Fibroblast of skin of left biceps (primary cell): ENCODE data around the gene METTL25.

Source experiments
- DNase-seq, 2 experiments: peaks; one replicate each; pipeline ENCODE4 v3.0.0-alpha.2; 2013; ENCODE audit warnings: low read depth in 2 of 2

The METTL25 gene

DNA sequence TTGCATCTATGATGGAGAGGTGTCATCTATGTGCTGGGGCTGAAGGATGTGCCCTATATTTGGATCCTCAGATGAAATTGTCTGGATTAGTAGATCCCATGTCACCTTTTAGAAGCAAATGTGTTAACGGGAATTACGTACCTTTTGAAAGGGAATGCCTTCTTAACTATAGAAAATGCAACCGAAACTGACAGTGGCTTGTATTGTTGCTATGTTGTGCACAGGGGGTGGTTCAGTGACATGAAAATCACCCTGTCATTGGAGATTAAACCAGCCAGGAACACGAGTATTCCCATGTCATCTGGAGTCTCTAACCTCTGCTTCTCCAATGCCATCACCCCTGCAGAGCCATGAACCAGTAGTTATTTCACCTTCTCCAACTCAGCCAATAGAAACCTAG, 110.2 kb downstream of the METTL25 start:
- no peak for DNase-seq

DNA sequence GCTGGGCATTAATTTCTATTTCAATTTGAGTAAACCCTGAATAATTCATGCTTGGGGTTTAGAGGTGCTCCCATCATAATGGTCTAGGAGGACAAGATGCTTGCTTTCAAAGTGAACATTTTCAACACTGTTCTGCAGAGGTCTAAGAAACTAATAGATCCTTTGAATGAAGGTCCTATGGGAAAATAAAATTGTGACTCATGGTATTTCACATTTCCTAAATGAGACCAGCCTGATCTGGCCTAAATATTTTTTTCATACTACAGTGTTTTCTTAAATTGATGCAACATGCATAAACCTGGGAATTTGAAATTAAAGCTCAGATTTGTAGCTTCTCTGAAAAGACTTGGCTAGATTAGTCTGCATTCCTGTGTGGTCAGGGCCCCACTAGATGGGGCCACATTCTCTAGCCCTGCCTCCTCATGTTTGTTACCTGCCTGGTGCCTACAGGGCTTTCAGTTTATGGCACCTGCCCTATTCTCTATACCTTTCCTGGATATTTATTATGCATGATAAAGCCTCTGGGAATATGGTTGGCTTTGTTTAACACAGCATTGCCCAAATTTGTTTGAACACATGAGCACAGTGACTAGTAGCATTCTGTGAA, 112.7 kb downstream of the METTL25 start:
- no peak for DNase-seq

DNA sequence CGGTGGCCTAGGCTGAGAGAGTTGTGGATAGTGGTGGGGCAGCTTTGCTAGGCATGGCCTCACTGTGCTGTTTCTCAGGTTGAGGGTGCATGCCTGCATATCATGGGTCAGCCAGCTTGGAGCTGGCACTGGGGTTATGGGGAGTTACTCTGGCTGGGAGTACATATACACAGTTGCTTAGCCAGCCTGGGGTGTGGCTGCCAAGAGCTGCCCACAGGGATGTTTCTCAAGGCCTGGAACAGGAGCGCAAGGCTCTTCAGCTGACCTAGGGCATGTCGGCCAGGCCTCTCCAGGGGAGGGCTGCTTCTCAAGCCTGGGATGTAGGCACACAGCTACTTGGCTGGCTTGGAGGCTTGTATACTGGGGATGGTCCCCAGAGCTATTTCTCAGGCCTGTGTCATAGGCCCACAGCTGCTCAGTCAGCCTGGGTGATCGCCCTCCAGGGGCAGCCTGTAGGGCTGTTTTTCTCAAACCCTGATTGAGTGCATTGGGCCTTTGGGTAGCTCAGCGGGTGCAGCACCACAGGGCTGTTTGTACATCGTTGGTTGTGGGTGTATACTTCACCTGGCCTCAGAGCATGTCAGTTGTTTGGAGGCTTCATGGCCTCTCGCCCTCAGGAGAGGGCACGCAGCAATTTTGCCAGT, 114.9 kb downstream of the METTL25 start:
- no peak for DNase-seq

DNA sequence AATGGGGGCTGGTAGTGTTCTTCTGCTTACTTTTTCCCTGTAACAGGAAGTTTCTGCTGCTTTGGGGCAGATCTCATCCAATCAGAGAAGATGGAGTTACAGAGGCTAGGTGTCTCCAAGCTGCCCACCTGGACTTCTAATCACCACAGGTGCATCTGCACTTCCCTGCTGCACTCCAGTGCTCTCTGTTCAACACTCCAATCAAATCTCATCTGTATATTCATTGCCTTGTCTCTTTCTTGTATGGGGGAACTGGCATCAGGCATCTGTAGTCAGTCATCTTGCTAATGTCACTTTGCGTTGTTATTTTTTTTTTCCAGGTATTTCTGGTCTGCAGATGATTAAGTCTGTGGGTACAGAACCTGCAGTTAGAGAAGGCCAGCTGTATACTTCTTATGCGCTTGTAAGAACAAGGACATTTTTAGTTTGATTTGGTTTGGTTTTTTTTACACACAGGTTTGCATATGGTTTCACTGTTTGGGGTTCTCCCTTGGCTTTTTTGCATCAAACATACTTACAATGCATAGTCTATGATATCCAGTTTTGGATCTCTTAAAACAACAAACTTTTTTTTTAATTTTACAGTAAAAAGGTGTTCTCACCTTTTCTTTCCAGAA, 116.0 kb downstream of the METTL25 start:
- DNase-seq: no peak

DNA sequence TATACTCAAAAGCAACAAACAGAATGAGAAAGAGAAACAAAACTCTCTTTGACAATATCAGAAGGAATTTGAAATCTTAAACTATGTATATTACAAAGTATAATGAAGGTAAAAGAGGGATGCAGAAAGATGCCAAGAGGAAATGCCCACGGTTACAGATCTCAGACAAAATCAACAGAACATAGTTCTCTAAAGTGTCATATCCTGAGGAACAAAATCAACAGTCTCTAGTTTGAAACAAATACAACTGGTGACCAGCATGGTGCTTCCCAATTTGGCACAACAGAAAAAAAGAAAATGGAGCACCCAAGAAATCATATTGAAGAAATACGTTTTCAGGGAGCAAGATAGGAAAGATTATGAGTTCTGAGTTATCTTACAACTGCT, 116.5 kb downstream of the METTL25 start:
- DNase-seq: no peak

DNA sequence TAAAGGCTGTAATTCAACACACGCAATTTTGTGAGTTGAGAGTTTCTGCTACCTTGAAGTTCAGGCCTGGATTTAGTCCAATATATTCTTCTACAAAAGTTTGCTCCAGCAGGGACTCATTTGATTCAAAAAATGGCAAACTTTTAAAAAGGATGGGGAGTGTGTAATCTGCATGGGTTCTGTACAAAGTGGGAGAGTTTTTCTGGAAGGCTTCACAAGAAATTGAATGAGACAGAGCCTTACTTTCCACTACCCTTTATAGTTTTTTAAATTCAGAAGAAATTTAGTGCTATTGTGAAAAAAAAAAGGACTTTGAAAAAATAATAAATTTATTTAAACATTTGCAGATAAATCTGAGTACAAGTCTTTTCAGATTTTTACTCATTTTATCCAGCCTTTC, 116.9 kb downstream of the METTL25 start:
- DNase-seq: no peak

DNA sequence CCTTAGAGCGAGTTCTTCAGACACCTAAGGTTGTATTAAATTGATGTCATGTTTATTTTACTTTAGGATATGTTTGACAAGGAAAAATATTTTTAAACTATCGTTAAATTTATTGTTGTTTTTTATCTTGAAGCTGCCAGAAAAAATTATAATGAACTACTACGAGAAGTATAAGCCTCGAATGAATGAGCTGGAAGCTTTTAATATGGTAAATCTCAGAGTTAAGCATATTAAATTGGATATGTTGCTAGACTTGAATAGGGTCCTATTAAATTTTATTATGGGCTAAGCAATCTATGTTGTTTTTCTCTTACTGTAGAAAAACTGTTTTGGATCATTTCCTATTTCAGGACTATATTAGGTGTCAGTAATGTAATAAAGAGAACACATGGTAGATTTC, 118.2 kb downstream of the METTL25 start:
- no peak for DNase-seq

DNA sequence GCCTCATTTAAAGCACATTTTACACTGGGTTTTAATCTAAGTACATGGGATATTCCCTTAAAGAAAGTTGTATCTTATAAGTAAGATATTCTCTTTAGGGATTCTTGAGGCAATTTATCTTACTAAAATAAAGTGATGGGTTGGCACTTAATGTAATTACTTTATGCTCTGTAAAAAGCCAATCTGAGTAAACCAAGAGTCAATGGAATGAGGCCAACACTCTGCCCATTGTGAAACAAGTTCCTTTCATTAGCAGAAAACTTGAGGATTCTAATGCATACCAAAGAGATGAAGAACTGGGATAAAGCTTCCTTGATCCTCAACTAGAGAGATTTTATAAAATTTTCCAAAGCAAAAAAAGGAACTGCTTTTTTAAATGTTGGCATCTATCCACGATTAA, 121.2 kb downstream of the METTL25 start:
- DNase-seq: no peak

DNA sequence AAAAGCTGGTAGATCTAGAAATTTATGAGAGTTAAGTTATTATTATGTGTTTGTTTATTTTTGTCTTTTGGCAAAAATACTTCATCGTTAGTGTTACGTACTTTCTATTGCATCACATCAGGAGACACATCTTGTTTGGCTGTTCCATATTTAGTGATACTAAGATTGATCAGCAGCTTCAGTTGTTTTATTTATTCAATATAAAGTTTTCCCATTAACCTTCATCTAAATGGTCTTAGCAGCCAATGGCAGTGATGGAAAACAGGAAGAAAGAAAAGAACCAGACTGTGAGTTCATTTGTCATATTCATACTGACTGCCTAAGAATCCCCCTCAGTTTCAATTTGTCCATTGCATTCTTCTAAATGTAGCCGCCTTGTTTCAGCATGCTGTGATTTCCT, 122.3 kb downstream of the METTL25 start:
- DNase-seq: no peak

DNA sequence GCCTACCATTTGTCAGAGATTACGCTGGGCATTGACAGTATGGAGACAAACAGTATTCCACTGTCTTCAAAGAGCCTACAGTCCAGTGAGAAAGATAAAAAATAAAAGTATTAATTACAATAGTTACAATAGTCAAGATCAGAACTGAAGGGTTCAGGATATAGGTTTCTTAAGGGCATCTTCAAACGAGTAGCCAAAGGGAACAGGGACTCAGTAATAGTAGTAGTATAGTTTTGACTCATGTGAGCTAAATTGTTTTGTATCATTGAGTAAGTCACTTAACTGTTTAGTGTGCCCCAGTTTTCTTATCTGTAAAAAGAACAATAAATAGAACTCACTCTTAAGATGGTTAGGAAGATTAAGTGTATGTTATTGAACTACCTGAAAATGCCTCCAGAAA, 123.6 kb downstream of the METTL25 start:
- no peak for DNase-seq

DNA sequence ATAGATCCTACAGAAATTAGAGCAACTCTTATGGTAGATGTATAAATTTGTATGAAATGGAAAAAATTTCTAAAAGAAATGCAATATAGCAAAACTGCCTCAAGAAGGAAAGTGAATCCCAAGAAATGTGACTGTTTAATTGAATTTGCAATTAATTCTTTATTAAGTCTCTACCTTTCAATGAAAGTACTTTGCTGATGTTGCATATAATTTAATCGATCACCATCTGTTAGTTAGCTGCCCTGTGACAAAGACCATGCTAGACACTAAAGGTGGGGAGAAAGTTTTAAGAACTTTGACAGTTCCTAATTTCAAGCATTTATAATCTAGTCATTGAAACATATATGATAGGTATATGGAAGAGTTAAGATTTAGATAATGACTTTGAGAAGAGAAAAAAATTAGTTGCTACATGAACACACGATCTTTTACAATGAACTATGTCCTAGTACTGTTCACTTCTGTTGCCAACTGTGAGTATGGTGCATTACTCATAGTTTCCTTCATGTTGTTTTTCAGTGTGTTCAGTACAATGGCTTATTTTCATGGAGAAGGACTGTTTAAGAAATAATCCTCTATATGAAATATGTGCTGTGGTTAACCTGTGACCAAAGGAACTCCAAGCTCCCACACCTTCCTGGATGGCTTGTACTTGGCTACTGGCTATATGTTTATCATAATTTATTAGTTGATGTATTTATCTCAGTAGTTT, 128.4 kb downstream of the METTL25 start:
- DNase-seq: no peak

DNA sequence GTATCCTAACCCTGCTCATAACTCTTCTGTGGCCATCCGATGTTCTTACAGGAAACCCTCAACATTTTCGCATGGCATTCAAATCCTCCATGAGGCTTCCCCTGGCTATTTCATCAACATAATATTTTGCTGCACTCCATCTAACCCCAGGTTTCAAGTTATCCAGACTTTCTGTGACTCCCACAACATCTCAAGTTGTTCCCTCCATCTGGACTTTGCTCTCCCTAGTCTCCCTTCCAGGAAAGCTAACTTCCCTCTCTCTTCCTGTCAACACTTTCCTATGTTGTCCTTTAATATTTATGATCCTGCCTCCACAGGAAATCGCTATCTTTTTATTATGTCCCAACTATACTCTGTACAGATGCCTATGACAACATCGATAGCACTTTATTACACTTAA, 146.1 kb downstream of the METTL25 start:
- no peak for DNase-seq

DNA sequence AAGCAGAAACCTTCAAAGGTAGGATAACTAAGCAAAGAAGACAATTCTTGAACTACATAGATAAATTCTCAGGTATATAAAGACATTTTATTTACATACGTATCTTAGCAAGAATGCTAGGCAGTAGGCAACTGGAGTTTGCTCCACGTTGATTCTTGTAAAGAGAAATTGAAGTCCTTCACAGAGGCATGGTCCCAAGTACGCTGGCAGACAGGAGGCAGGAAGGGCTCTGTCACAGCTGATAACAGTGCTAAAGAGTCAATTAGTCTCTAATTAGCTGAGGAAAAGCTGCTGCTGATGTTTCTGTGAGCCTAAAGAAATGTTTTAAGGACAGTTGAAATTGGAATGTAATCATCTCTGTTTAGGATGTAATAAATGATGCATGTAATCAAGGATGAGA, 146.8 kb downstream of the METTL25 start:
- no peak for DNase-seq

DNA sequence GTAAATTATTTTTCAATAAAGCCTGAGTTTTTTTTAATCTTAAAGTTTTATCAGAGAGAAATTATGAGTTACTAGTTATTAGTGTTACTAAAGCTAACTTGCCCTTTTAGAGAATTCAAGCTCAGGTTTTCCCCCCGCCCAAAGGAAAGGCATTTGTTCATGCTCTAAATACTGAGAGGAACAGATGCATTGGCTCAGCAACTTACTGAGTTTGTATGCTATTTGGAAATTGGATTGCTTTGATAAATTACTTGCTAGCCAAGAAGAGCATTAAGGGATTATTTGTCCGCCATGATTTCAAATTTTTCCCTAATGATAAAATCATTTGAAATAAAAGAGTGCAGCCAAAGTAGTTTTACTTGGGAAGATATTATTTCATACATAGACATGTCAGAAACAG, 149.4 kb downstream of the METTL25 start:
- DNase-seq: no peak

DNA sequence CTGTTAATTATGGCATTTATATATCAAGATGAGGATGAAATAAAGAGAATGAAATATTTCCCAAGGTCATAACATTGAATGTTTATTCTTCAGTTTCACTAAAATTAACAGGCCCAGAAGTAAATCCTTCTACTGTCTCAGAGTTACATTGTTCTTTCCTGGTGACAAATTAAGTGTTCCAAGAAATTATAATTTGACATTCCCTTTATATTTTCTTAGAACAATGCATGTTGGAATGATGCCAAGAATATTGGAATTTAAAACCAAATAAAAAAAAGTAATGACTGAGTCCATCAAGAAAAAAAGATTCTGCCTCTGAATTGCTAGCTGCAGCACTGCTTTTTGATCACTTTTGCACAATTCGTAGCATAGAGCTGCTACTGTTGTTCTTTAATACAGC, 152.1 kb downstream of the METTL25 start:
- DNase-seq: no peak

DNA sequence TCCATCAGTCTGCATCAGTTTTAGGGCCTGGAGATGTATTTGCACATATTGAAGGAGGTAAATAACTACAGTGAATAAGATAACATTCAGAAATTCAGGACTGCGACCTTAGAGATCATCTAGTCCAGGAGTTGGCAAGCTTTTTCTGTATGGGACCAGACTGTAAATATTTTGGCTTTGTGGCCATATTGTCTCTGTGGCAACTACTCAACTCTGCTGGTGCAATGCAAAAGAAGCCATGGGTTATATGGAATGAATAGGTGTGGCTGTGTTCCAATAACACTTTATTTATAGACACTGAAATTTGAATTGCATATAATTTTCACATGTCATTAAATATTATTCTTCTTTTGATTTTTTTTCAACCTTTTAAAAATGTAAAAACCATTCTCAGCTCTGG, 156.6 kb downstream of the METTL25 start:
- no peak for DNase-seq

DNA sequence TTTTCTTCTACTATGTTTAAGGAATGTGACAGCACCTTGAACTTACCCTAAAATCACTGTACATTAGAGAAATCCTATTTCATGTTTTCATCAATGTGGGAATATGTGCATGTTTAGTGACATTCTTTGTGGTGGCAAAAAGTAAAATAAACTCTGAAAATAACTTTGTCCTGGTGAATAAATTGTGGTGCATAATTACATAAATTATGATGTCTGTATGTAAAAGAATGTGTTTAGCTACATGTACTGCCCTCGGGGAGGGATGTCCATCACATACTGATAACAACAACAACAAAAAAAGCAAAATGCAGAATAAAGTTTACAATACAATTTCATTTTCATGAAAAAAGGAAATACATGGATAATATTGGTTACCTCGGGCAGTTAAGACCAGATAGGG, 157.3 kb downstream of the METTL25 start:
- DNase-seq: no peak

DNA sequence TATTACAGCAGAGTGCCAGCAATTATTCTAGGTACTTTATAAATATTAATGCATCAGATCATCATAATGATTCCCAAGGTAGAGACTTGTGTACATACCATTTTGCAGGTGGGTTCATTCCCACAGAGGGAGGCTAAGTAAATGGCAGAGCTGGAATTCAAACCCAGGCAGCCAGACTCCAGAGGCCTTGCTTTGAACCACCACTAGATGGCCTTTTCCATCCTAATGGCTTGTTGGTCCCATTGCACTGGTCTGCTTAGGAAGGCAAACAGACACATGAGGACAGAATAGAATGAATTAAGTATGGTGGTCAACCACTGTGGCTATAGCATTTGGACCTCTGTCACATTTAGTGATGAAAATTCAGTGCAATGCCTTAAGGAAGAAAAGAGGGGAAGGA, 158.7 kb downstream of the METTL25 start:
- DNase-seq: no peak

DNA sequence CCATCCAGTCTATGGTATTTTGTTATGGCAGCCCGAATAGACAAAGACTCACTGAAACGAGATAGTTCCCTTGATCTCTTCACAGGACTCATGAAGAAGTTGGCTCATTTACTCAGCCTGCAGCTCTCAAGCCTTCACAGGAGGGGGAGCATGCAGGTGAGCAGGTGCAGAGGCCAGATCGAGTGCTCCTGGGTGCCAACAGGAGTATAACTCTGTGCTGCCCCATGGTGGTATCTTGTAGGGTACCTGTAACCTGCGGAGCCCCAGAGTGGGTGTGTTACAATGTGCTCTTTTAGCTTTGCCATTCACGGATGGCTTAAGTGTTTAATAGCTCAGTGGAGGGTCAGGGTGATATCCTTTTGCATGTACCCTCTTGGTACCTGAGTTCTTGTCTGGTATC, 159.5 kb downstream of the METTL25 start:
- no peak for DNase-seq

DNA sequence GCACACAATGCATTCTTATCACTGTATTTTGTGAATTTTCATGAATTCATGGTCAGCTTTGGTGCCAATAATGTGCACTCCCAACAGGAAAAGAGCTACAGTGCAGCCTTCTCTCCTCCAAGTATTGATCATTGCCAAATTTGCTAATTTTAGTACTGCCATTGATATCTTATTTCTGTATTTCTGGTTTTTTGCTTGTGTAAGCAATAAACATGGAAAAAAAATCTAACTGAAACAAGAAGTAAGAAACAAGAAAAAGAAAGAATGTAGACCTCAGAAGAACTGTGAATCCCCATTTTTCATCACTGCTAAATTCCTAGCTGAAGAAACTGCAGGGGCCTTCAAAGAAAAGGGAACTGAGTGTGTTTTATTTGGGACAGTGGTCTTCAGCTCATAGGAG, 161.2 kb downstream of the METTL25 start:
- DNase-seq: no peak

DNA sequence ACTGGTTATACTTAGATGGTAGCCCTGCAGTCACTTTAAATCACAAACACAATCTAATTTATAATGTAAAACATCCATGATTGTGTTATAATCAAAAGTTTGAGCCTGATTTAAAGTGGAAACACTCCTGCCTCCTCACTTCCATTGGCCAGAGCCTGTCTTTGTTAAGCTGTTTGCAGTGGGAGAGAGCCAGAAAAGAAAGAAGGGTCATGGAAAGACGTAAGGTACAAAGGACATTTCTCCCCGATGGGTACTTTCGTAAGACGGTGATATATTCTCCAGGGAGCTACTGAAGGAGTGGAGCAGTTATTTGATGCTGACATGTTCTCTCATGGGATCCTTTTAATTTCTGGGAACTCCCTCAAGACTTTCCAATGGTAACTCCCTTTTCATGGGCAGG, 164.0 kb downstream of the METTL25 start:
- DNase-seq: no peak

DNA sequence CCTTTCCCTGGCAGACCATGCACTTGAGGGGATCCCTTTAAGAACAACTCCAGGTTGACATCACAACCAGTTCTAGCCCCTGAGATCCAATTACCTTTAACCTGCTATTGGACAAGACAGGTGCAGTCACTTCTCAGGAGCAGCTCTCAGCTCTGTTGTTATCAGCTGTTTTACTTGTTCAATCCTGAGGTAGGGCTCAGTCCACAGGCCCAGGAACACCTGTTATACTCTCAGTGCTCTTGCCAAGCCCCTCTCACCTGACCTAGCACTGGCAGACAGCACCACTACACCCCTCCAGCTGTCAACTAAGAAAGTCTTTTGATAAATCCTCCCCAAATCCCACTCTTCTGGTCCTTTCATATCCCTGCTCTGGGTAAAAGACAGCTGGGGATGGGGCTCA, 164.4 kb downstream of the METTL25 start:
- no peak for DNase-seq

DNA sequence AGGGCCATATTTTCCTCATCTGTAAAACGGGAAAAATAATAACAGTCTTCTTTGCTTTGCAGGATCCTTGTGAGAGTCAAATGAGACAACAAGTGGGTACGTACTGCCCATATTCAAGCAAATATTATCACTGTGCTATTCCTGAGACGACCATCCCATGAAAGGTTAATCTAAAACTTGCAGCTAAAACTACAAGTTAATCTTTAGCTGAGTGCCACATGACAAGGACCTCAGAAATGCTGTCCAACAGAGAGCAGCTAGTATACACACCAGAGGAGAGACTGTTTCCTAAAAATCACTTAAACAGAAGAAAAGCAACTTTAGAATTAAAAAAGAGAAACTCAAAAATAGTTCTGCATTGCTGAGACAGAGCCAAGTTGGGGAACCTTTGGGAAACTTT, 165.7 kb downstream of the METTL25 start:
- DNase-seq: no peak
